ENCODE data around the gene CORIN.

The CORIN gene

GRCh38 chr4:47849466-47849865 is 11.6 kb upstream of the CORIN start:
- no peak for FAIRE-seq
- DNase-seq (ENCODE audit: insufficient read length, low spot score), result no peak
- no peak for TF ChIP-seq CTCF (IDR thresholded peaks at IDR 0.05; ENCODE audit: insufficient read depth, missing control alignments)

GRCh38 chr4:47848041-47848440 is 10.2 kb upstream of the CORIN start:
- no peak for DNase-seq (ENCODE audit: insufficient read length, low spot score)
- FAIRE-seq, result no peak
- TF ChIP-seq CTCF (IDR thresholded peaks at IDR 0.05; ENCODE audit: insufficient read depth, missing control alignments), result no peak

GRCh38 chr4:47842985-47843384 is 5.1 kb upstream of the CORIN start:
- no peak for TF ChIP-seq CTCF (IDR thresholded peaks at IDR 0.05; ENCODE audit: insufficient read depth, missing control alignments)
- DNase-seq (ENCODE audit: insufficient read length, low spot score) (no peak), FAIRE-seq (no peak)

- no peak for FAIRE-seq
- no peak for TF ChIP-seq CTCF (IDR thresholded peaks at IDR 0.05; ENCODE audit: insufficient read depth, missing control alignments)
- no peak for DNase-seq (ENCODE audit: insufficient read length, low spot score)
Measured at GRCh38 chr4:47840291-47840690, 2.4 kb upstream of the CORIN start.

GRCh38 chr4:47839259-47839658 is 1.4 kb upstream of the CORIN start:
- DNase-seq (ENCODE audit: insufficient read length, low spot score) (no peak), FAIRE-seq (no peak)
- TF ChIP-seq CTCF (IDR thresholded peaks at IDR 0.05; ENCODE audit: insufficient read depth, missing control alignments), result peak; percentile 28

- TF ChIP-seq CTCF (IDR thresholded peaks at IDR 0.05; ENCODE audit: insufficient read depth, missing control alignments), result no peak
- DNase-seq (ENCODE audit: insufficient read length, low spot score) (no peak), FAIRE-seq (no peak)
Measured at GRCh38 chr4:47838445-47838844, 578 bp upstream of the CORIN start.

- no peak for TF ChIP-seq CTCF (IDR thresholded peaks at IDR 0.05; ENCODE audit: insufficient read depth, missing control alignments)
- DNase-seq (ENCODE audit: insufficient read length, low spot score), result no peak
- no peak for FAIRE-seq
Measured at GRCh38 chr4:47837094-47837907, 566 bp downstream of the CORIN start.
